Colonic mucosa (tissue), 4 donors: ENCODE results near the gene DDIT3. TPM values are rescaled to one million over a fixed set of nuclear protein-coding genes. Genes with fewer than 3 reads are reported as not detected.

ENCODE experiments used
- DNase-seq: peaks from one replicate; pipeline ENCODE4 v3.0.0-alpha.2; 2020
- H3K27ac ChIP-seq: fragments of 200-600 bp; one replicate; pipeline ENCODE4 v1.8.0; 2021
- H3K27me3 ChIP-seq: fragments of 200-600 bp; one replicate; pipeline ENCODE4 v1.8.0; 2021
- H3K36me3 ChIP-seq: fragments of 200-600 bp; one replicate; pipeline ENCODE4 v1.8.0; 2021
- H3K4me1 ChIP-seq: fragments of 200-600 bp; one replicate; pipeline ENCODE4 v1.8.0; 2021; ENCODE audit warnings: mild to moderate bottlenecking
- H3K4me3 ChIP-seq: fragments of 200-600 bp; one replicate; pipeline ENCODE4 v1.8.0; 2021
- H3K9ac ChIP-seq, 2 donors: one replicate each; pipeline ENCODE4 v1.7.0; 2013; ENCODE audit warnings: control low read depth in 2 of 2, low read depth in 2 of 2, low read length in 2 of 2
- H3K9me3 ChIP-seq: fragments of 200-600 bp; one replicate; pipeline ENCODE4 v1.8.0; 2021
- CTCF ChIP-seq: fragments of 200-600 bp; IDR thresholded peaks from one replicate; pipeline ENCODE4 v1.8.0; 2022; ENCODE audit warnings: antibody characterized with exemption, mild to moderate bottlenecking
- intact Hi-C: fragments of 100-400 bp; cut with DNase I; formaldehyde crosslinking; loops from one replicate; pipeline ENCODE4 v1.14.1; 2022
- total RNA-seq, 2 donors: library from RNA; stranded (reverse); fragmentation: NEBNext Ultra II Directional in 1 of 2; extraction: Animal tissue kit (Norgen Biotek cat#: 25700) in 1 of 2; gene quantifications; one replicate each; pipeline ENCODE4 v1.2.1, GENCODE V29; 2021
- donor health status: healthy.
- donor health status: DM: no; HTN: no; CAD: no.
- donor health status: DM: no; HTN: no; CAD: no.

DDIT3 gene
- total RNA-seq, 2 donors from 2014 or later = 17.5 to 22.8 TPM

- peak overlapping the region; percentile 73 for H3K27ac ChIP-seq
- peaks cover 25% of the 10 kb centered on the region for H3K27me3 ChIP-seq
- no peaks in the 10 kb centered on the region for H3K36me3 ChIP-seq
- DNase-seq = no peak
- no peaks in the 10 kb centered on the region for H3K9me3 ChIP-seq
- intact Hi-C loops = no loop called here
- no peak for TF ChIP-seq CTCF
- peak overlapping the region; percentile 31 to 46 for H3K9ac ChIP-seq
- H3K4me1 ChIP-seq = no peaks in the 10 kb centered on the region
- H3K4me3 ChIP-seq = no peak overlapping the region
Observed at GRCh38 chr12:57479043-57479375, 41.3 kb downstream of the DDIT3 start.

- Histone ChIP-seq H3K27me3 (peaks cover 35% of the 10 kb centered on the region), H3K9me3 (no peaks in the 10 kb centered on the region), H3K4me1 (no peaks in the 10 kb centered on the region), H3K4me3 (peak overlapping the region; percentile 30), H3K36me3 (no peaks in the 10 kb centered on the region), H3K27ac (peak overlapping the region; percentile 73), H3K9ac (peak overlapping the region; percentile 63 to 68)
- no peak for TF ChIP-seq CTCF
- intact Hi-C loops = no loop called here
- DNase-seq = no peak
Observed at GRCh38 chr12:57477710-57478681, 42.3 kb downstream of the DDIT3 start.

GRCh38 chr12:57476993-57477709 lies 43.2 kb downstream of the DDIT3 start:
- Histone ChIP-seq H3K4me3 (peak overlapping the region; percentile 30), H3K4me1 (no peaks in the 10 kb centered on the region), H3K36me3 (no peaks in the 10 kb centered on the region), H3K27me3 (peaks cover 37% of the 10 kb centered on the region), H3K9me3 (no peaks in the 10 kb centered on the region), H3K27ac (peak overlapping the region; percentile 73), H3K9ac (peak overlapping the region; percentile 63 to 66)
- no peak for DNase-seq
- intact Hi-C loops = no loop called here
- TF ChIP-seq CTCF = no peak

GRCh38 chr12:57476162-57476992 lies 43.9 kb downstream of the DDIT3 start:
- H3K36me3 ChIP-seq = no peaks in the 10 kb centered on the region
- H3K27me3 ChIP-seq = peaks cover 37% of the 10 kb centered on the region
- TF ChIP-seq CTCF = no peak
- intact Hi-C loops = no loop called here
- peak overlapping the region; percentile 73 for H3K27ac ChIP-seq
- no peak for DNase-seq
- peak overlapping the region; percentile 30 for H3K4me3 ChIP-seq
- H3K9ac ChIP-seq = peak overlapping the region; percentile 63 to 66
- H3K9me3 ChIP-seq = no peaks in the 10 kb centered on the region
- no peaks in the 10 kb centered on the region for H3K4me1 ChIP-seq
